HG03159 (cell line): ENCODE results near the gene JPH4.
A peak's percentile ranks its signal among the peaks of the same experiment; 100 is the strongest.

Experiments used
- ATAC-seq: cut with Tn5 transposase; IDR thresholded peaks from one replicate; pipeline ENCODE4 v1.9.1; 2021; ENCODE audit warnings: mild to moderate bottlenecking, moderate library complexity; ENCODE audit not compliant: unreplicated experiment

Gene JPH4

GRCh38 chr14:23580948-23581281 lies 2.3 kb upstream of the JPH4 start:
- ATAC-seq = no peak

GRCh38 chr14:23580152-23580926 lies 1.7 kb upstream of the JPH4 start:
- no peak for ATAC-seq

- ATAC-seq = no peak
These were observed 1.1 kb upstream of the JPH4 start for GRCh38 chr14:23579739-23580138.

- no peak for ATAC-seq
These were observed 681 bp upstream of the JPH4 start for GRCh38 chr14:23579311-23579630.

GRCh38 chr14:23577710-23578392 lies 739 bp downstream of the JPH4 start:
- no peak for ATAC-seq

- no peak for ATAC-seq
These were observed 1.4 kb downstream of the JPH4 start for GRCh38 chr14:23577004-23577681.

GRCh38 chr14:23573384-23574015 lies 5.1 kb downstream of the JPH4 start:
- ATAC-seq = no peak

GRCh38 chr14:23572836-23573235 lies 5.8 kb downstream of the JPH4 start:
- no peak for ATAC-seq

- ATAC-seq = no peak
These were observed 6.1 kb downstream of the JPH4 start for GRCh38 chr14:23572524-23572828.

- no peak for ATAC-seq
These were observed 6.7 kb downstream of the JPH4 start for GRCh38 chr14:23571701-23572523.

GRCh38 chr14:23570806-23571483 lies 7.6 kb downstream of the JPH4 start:
- ATAC-seq = no peak

- ATAC-seq = no peak
These were observed 9.0 kb downstream of the JPH4 start for GRCh38 chr14:23569443-23570151.

- no peak for ATAC-seq
These were observed 9.8 kb downstream of the JPH4 start for GRCh38 chr14:23568600-23569331.

GRCh38 chr14:23568021-23568599 lies 10.5 kb downstream of the JPH4 start:
- no peak for ATAC-seq

- ATAC-seq = peak; percentile 78
These were observed 11.2 kb downstream of the JPH4 start, which contains the start of gene AP1G2 for GRCh38 chr14:23567186-23568020. Gene AP1G2 (minus strand): TSS chr14:23567791. CDS start chr14:23567314, 477 bp downstream.

GRCh38 chr14:23566778-23567185 lies 11.8 kb downstream of the JPH4 start:
- no peak for ATAC-seq

GRCh38 chr14:23566112-23566777 lies 12.3 kb downstream of the JPH4 start:
- no peak for ATAC-seq
